Caki2 (cell line): ENCODE data around the gene GLRA3. TPM values are rescaled to one million over a fixed set of nuclear protein-coding genes. Genes with fewer than 3 reads are reported as not detected.
"Not testable (repeated sequence)": the region's sequence is repeated elsewhere in the genome, so short reads cannot be mapped to it uniquely, and the experiment has no call there.

Source experiments
- DNase-seq: peaks from one replicate; pipeline ENCODE4 v3.0.0-alpha.2; 2015; ENCODE audit warnings: low read depth
- in situ Hi-C: cut with HindIII; loops from 2 replicates; pipeline ENCODE4 v1.10.0; 2016; ENCODE audit warnings: low sequenced_read_pairs, low pct_unique_long_range_greater_than_20kb, mixed read lengths
- total RNA-seq: library from RNA; depleted of rRNA; stranded (reverse); fragments of >200 nt; shearing (Covaris generic); gene quantifications from 2 replicates; pipeline ENCODE4 v1.2.3, GENCODE V29; 2014; ENCODE audit warnings: low replicate concordance; rRNA removed

Gene GLRA3
- not detected in 2 replicates for total RNA-seq

DNA sequence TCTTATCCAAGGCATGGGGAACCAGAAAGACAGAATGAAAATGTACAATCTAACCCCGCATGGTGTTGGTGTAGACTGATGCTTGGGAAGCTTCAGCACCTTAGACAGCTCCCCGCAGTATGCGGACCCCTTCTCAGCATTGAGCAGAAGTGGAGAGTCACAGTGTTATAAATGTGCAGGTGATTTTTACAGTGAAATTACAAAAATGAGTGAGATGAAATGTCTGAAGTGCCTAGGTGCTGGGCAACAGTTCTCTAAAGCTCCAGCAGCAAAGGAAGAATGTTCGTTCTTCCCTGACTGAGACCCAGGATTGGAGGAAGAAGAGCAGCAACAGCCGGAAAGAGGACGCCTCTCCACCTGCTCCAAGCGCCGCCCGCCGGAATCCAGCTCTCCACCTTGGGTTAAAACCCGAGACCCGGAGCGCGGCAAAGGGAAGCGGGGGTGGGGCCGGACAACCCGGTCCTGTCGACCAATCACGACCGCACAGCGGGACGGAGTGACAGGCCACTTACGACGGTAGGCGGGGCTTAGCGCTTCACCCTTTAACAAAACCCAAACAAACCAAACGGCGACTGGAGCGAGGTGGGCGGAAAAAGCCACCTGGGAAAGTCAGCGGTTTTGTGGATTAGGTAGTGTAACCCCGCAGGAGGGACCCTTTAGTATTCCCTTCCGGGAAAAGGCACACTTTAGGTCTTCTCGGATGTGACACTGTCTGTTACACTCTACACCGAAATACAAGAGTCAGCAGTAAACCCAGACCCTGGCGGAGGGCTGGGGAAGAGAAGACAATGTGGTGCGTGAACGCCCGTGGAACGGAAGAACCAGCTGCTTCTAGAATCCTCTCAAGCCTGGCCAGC lies at the start of gene GLRA3:
Gene GLRA3, minus strand, starts transcription at position 403 of the 857 bp plus-strand sequence. CDS start 436 bp downstream, outside the sequence.
- DNase-seq = peak; percentile 67
- in situ Hi-C loops = no loop called here

DNA sequence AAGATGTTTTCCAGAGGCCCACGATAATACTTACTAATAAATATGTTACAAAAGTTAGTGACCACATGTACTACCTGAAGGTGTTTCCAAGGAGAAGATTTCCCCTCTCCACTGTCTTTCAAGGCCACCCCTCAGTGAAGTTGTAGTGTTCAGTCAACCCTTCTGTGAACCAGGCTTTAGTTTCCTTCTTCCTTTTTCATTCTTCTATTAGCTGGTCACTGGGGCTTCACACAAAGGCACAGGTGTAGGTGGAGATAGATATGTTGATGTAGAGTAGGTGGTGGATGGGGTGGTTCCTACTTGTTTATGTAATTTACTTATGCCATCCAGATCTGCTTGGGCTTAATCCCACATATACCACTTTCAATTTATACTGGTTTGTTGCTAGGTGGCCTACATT lies 45.9 kb upstream of the GLRA3 start:
- DNase-seq = no peak
- in situ Hi-C loops = no loop called here

DNA sequence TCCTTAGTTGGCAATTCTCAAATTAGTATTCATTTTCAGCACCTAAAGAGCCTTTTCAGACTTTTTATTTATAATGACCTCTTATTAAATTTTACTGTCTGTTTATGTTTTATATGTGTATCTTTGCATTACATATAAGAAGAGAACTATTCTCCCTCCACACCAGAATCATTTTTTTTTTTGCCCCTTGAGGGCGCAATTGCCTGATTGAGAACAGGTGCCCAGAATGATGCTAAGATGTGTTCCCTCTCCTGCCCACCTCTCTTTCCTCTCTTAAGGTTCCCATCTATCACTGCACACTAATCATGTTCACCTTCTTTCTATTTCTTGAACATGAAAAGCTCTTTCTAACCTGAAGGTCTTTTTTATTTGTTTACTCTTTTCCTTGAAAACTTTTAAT lies 44.9 kb upstream of the GLRA3 start:
- DNase-seq = peak; percentile 2
- in situ Hi-C loops = no loop called here

DNA sequence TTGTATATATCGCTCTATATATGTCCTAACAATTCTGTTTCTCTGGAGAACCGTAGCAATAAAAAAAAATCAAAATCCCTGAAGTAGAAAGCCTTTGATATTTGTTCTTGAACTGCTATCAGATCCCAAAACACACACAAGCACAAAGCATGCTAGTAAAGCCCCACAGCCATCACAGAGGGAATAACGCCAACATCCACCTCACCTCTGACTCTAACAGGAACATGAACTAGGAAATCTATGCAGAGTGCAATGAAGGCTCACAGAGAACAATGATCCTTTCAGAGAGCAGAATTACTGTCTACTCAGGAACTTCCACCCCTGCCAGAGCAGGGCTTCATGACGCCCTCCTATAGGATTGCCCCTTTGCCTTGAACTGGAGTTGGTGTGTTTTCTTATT lies 44.1 kb upstream of the GLRA3 start:
- DNase-seq, in situ Hi-C loops: not testable (repeated sequence)

DNA sequence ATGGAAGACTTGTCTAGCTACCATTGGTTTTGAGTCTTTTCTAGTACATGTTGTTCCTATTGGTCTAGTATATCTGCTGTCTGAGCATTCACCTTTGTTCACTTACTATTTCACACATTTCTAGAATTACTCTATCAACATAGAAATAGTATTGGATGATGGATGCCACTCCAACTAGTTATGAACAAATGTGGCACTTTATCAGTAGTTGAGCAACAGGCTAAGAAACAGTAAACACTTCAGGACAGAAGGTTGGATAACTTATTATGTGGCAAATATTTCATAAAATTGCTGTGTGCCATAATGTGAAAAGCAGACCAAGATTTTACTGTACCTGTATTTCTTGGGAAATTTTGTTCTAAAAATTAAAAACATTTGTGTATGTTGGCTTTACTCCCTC lies 42.4 kb upstream of the GLRA3 start:
- in situ Hi-C loops = no loop called here
- DNase-seq = no peak

DNA sequence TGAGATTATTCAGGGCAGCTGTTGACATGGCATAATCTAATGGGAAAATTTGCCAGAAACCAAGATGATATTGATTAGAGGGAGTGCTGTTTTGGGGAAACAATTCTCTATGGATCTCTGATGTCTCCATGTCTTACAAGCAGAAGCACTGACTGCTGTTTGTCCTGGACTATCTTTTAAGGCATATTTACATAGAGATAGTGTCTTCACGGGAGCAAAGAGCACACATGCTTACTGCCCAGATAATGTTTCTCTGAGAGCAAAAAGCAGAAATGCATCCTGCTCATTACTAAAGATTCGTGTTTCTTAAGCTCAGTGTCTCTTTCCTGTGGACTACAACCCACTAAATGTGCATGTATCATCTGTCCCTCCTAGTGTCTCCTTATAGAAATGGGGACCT lies 41.3 kb upstream of the GLRA3 start:
- no peak for DNase-seq
- in situ Hi-C loops = no loop called here

DNA sequence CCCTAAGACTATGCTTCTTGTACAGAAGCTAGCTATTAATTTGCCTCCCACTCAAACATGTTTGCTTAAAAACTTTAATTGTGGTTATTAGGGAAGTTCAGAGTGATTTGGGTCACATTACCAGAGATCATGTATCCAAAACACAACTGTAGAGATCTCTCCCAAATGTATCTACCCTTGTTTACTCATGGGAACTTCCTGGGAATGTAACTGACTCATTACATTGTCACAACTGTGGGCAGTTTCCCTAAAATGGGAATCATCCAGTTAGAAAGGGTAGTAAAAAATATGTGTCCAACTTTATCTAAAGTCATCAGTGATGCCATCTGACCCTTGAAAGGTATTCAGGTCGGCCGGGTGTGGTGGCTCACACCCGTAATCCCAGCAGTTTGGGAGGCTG lies 40.3 kb upstream of the GLRA3 start:
- DNase-seq = no peak
- in situ Hi-C loops = no loop called here

DNA sequence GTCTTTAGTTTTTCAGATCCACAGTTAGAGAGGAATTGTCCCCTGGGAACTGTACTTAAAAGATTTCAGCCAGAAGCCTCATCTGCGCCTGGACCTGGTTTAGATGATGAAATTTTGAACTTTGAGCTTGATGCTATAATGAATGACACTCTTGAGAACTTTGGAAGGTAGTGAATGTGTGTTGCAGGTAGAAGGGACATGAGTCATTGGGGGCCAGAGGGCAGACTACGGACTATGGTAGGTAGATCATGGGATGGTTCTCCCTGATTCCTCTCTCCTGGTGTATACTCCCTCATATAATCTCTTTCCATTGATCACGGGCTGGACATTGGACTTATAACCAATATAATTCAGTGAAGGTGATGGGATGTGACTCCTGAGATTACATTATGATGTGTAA lies 38.9 kb upstream of the GLRA3 start:
- in situ Hi-C loops = no loop called here
- no peak for DNase-seq

DNA sequence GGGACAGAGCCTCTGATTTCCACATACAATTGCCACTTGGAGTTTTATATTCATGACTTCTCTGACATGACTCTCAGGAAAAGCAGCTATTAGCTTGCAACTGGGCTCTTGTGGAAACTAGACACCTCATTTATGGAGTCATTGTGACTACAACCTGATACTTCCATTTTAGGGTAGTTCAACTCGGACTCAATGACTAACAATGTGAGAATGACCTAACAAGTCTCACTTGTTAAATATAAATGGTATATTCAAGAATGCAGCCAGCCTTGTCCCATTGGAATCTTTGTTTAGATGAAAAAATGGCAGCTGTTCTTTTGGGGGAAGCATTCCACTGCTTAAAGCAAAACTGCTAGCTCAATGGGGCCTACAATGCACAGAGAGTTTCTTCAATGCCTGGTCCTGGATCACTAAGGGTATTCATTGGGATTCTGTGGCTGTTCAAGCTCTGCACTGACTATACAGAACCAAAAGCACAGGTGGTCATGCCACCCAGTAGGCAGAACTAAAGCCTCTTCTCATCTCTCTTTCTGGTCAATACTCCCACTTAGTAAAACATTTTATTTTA lies 36.5 kb upstream of the GLRA3 start:
- in situ Hi-C loops = no loop called here
- DNase-seq = no peak

DNA sequence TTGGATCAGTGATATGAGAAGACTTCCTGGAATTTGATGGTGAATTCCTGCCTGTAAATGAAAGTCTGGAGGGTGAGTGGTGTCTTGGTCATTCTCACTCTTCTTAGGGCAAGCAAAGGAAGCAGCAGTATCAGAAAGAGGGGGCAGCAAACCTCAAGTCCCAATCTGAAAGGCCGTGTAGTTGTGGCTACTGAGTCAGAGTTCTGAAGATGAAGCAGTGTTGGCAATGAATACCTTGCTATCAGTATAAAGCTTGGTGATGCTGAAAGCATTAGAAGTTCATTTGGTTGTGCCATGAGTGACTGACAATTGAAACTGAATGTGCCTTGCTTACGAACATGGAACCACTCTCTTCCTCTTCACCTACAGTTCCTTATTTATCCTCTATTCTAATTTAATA lies 35.0 kb upstream of the GLRA3 start:
- in situ Hi-C loops = no loop called here
- no peak for DNase-seq

DNA sequence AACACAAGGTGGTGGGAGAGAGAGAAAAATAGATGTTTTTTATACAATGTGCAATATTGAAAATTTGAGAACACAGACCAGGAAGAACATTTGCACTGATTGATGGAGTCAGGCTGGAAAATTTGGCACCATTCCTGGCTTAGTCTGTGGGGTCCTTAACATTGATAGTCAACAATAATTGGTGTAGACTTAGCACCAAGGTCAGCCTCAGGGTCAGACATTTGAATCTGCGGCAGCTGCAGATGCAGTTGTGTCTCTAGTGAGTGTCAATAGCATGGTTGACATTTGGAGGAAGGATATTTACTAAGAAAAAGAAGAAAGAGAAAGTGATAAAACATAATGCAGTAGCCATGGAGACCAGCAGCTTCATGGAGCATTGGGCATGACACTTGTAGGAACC lies 31.5 kb upstream of the GLRA3 start:
- no peak for DNase-seq

DNA sequence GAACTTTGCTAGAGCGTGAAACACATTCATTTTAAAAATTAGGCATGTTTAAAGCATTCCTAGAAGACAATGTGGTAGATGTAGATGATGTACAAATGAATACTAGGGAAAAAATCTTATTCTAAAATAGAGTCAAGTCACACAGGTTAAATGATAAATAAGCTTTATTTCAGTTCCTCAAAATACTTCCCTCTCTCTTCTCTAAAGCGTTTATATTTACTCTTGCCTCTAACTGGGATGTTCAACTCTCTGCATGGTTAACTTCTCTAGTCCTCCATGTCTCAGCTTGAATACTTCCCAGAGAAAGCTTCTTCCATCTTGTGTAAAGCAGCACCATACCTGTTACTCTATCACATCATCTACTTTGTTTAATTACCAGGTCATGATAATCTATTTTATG lies 30.9 kb upstream of the GLRA3 start:
- in situ Hi-C loops = no loop called here
- no peak for DNase-seq

More for the DNA sequence above, 31.5 kb upstream of the GLRA3 start:
- in situ Hi-C loops = no loop called here

DNA sequence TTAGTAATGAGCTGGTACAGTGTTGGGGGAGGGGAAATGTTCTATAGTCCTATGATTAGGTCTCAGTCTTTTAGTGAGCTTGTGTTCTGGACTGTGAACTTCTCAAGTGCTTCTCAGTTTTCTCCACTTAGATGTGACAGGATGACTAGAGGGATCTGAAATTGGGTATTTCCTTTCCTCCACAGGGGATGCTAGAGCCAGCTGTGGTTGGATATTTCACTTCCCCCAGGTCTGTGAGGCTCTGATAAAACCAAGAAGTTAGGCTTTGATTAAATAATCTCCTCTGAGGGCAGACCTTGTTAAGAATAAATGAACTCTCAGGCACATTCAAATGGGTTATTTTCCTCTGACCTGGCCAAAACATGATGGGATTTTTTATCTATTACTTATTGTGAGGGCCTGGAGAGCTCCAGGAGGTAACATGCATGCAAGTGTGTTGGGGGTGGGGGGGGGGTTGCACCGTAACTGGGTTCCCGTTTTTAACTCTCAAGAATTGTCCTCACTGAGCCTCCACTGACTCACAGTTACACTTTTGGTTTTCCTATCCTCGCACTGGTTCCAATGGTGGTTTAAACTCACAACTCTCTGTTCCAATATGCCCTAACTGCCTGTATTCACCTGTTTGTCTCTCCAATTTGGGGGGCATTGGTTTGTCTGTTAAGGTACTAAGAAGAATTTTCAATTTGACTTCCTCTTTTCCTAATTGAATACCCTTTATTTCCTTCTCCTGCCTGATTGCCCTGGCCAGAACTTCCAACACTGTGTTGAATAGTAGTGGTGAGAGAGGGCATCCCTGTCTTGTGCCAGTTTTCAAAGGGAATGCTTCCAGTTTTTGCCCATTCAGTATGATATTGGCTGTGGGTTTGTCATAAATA lies 28.1 kb upstream of the GLRA3 start:
- DNase-seq = no peak
- in situ Hi-C loops = no loop called here

DNA sequence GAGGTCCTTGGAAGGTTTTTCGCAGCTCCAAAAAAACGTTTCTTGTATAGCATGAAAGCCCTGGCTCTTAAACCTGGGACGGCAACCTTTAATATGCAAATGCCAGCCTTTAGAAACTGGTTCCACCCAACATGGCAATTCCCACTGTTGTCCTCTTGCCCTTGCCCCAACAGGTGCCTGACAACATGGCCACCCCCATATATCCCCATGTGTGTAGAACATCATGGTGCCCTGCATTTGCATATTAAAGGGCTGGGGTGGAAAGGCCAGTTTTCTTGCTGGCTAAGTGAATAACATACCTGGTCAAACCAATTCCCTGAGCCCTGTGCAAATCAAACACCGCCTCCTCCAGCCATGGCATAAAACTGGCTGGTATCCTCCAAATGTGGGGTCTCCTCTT lies 26.0 kb upstream of the GLRA3 start:
- DNase-seq = no peak
- in situ Hi-C loops = no loop called here

DNA sequence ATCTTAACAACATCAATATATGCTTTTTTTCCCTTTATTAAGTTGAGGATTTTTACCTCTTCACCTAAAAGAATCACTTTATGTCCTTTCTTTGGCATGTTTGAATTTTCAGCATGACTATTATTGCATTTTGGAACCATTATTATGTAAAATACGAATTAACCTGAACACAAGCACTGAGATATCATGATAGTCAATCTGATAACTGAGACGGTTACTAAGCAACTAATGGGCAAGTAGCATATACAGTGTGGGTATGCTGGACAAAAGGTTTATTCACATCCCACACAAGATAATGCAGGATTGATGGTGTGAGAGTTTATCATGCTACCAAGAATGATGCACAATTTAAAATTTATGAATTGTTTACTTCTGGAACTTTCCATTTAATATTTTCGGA lies 24.6 kb upstream of the GLRA3 start:
- in situ Hi-C loops = no loop called here
- no peak for DNase-seq

DNA sequence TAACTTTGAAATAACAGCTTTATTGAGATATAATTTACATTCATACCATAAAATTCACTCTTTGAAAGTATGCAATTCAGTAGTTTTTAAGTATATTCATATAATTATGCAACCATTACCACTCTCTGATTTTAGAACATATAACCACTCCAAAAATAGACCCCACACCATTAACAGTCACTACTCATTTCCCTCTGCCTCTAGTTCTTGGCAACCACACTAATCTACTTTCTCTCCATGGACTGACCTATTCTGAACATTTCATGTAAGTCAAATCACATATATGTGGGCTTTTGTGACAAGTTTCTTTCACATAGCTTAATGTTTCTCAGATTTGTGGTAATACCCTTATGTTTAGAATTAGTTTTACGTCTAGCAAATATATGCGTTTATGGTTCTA lies 19.5 kb upstream of the GLRA3 start:
- in situ Hi-C loops = no loop called here
- DNase-seq = no peak

DNA sequence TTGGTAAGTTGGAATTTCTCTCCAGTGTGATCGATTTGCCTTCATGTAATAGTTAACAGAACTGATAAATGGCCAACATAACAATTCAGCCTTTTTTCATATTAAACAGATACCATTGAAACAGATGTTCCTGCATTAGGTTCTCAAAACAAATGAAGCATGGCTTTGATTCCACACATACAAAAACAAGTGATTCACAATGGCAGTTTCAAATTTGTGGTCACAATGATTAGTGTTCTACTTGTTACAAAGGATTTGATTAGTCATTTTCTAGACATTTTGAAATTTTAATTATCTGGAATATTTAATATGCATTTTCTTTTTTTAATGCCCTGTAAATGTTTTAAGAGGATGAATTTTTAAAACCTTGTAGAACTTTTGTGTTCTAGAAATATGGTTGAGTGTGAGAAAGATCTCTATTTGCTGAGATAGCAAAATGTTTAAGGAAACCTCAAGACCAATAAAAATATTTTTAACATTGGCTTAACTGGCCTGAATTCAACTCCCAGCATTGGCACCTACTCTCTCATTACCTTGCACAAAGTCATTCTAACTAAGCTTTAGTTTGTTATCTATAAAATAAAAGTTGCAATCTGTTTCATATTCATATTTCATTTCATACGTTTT lies 18.9 kb upstream of the GLRA3 start:
- in situ Hi-C loops = no loop called here
- DNase-seq = no peak

DNA sequence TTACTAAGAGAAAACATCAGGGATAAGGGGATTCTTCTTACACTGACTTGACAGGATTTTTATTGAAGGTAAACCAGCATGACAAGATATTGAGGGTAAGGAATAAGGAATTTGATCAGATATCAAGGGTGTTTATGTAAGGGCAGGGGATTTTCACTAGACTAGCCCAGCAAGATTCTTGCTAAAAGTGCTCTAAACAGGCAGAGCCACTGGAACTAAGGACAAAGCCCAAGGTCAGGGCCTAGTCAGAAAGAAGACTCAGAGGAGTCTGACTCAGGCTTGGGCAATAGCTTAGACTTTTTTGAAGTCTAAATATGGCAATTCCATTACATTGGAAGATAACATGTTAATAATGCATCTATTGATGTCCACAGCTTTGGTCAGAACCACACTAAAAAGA lies 6.5 kb upstream of the GLRA3 start:
- in situ Hi-C loops = no loop called here
- DNase-seq = no peak

DNA sequence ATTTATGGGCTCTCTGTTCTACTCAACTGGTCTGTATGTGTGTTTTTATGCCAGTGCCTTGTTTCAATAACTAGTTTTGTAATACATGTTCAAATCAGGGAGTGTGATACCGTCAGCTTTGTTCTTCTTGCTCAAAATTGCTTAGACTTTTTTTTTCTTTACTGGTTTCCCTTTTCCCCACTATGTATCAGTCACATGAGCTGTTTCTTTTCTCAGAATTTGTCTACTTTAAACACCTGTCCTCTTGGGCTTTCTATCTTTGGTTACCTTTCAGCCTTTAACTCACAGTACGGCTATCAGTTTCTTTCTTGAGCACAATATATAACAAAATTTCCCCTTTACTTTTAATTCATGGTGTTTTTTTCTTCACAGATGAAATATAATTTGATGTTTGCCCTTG lies 5.4 kb upstream of the GLRA3 start:
- in situ Hi-C loops = no loop called here
- DNase-seq = no peak
